ENCODE data around the gene IFNA5.
A peak's percentile ranks its signal among the peaks of the same experiment; 100 is the strongest.

The IFNA5 gene

GRCh38 chr9:21317956-21318923, 13.1 kb upstream of the IFNA5 start:
- DNase-seq (ENCODE audit: low spot score) = peak; percentile 39
- ChIA-PET POLR2A (ENCODE audit: low non-redundant PET) (interaction anchor here (0.6 kb wide), 1 partner anchor 463 kb away, joined by 4 read pairs; no protein-coding TSS in a partner anchor), CTCF (interaction anchor here (0.5 to 1.4 kb wide), 31 partner anchors 10 to 1922 kb away, joined by 3 to 12 read pairs (median 3); partner anchors contain the start of gene IFNA14)
- peak; percentile 92 for TF ChIP-seq CTCF (conservative IDR thresholded peaks at IDR 0.05; ENCODE audit: low read depth)
- no peak overlapping the region for H3K27ac ChIP-seq

GRCh38 chr9:21316860-21317259, 11.7 kb upstream of the IFNA5 start:
- POLR2A ChIA-PET (ENCODE audit: low non-redundant PET) = no interaction called here
- H3K27ac ChIP-seq = no peak overlapping the region
- 0 out of 2 replicates have a peak, but pooled peaks have one; percentile 21 for TF ChIP-seq CTCF (conservative IDR thresholded peaks at IDR 0.05; ENCODE audit: low read depth)
- CTCF ChIA-PET = interaction anchor here (0.6 kb wide), 1 partner anchor 57 kb away, joined by 3 read pairs; no protein-coding TSS in a partner anchor
- no peak for DNase-seq (ENCODE audit: low spot score)

GRCh38 chr9:21316032-21316842, 11.1 kb upstream of the IFNA5 start:
- TF ChIP-seq CTCF (conservative IDR thresholded peaks at IDR 0.05; ENCODE audit: low read depth) = no peak
- ChIA-PET POLR2A (ENCODE audit: low non-redundant PET) (no interaction called here), CTCF (interaction anchor here (0.6 to 1.3 kb wide), 2 partner anchors 56 to 80 kb away, joined by 3 to 6 read pairs; no protein-coding TSS in a partner anchor)
- no peak overlapping the region for H3K27ac ChIP-seq
- DNase-seq (ENCODE audit: low spot score) = no peak

- ChIA-PET POLR2A (ENCODE audit: low non-redundant PET) (no interaction called here), CTCF (no interaction called here)
- DNase-seq (ENCODE audit: low spot score) = no peak
- H3K27ac ChIP-seq = no peak overlapping the region
- no peak for TF ChIP-seq CTCF (conservative IDR thresholded peaks at IDR 0.05; ENCODE audit: low read depth)
Observed at GRCh38 chr9:21314152-21314551, 9.0 kb upstream of the IFNA5 start.

GRCh38 chr9:21311889-21312288, 6.8 kb upstream of the IFNA5 start:
- ChIA-PET CTCF (interaction anchor here (0.7 kb wide), 2 partner anchors 215 to 469 kb away, joined by 4 to 10 read pairs; no protein-coding TSS in a partner anchor), POLR2A (ENCODE audit: low non-redundant PET) (no interaction called here)
- DNase-seq (ENCODE audit: low spot score) = no peak
- no peak for TF ChIP-seq CTCF (conservative IDR thresholded peaks at IDR 0.05; ENCODE audit: low read depth)
- no peak overlapping the region for H3K27ac ChIP-seq

GRCh38 chr9:21295992-21296391, 9.1 kb downstream of the IFNA5 start:
- H3K27ac ChIP-seq = no peak overlapping the region
- ChIA-PET CTCF (no interaction called here), POLR2A (ENCODE audit: low non-redundant PET) (no interaction called here)
- no peak for DNase-seq (ENCODE audit: low spot score)
- TF ChIP-seq CTCF (conservative IDR thresholded peaks at IDR 0.05; ENCODE audit: low read depth) = no peak
